Keratinocyte (primary cell): ENCODE data around the gene TMEM181. TPM values are rescaled to one million over a fixed set of nuclear protein-coding genes. Genes with fewer than 3 reads are reported as not detected.
"Not testable (repeated sequence)": the region's sequence is repeated elsewhere in the genome, so short reads cannot be mapped to it uniquely, and the experiment has no call there.

Source experiments
- DNase-seq: peaks from one replicate; pipeline ENCODE4 v3.0.0-alpha.2; 2011; ENCODE audit warnings: low read depth, missing footprints, low spot score
- FAIRE-seq: peaks from 2 replicates; lab custom pipeline; 2011; peaks lifted over from hg19 to GRCh38; lab: Jason Lieb, UNC
- H2AFZ ChIP-seq: 2 replicates; pipeline ENCODE4 v1.6.0; 2012; ENCODE audit warnings: low read length, control low read depth, inconsistent platforms; ENCODE audit not compliant: control insufficient read depth
- H3K27ac ChIP-seq: 2 replicates; pipeline ENCODE4 v1.5.1; 2011; ENCODE audit warnings: low read length; ENCODE audit not compliant: control insufficient read depth, insufficient read depth
- H3K27me3 ChIP-seq: 3 replicates; pipeline ENCODE4 v1.6.0; 2011; ENCODE audit warnings: low read length; ENCODE audit not compliant: control insufficient read depth, insufficient read depth; ENCODE audit errors: extremely low read depth
- H3K36me3 ChIP-seq, 2 experiments: 2 replicates in 1 of 2; 3 replicates in 1 of 2; pipeline ENCODE4 v1.5.1; 2011; ENCODE audit warnings: low read length in 2 of 2, mild to moderate bottlenecking in 1 of 2; ENCODE audit not compliant: control insufficient read depth in 2 of 2, insufficient read depth in 2 of 2; ENCODE audit errors: extremely low read depth in 1 of 2
- H3K4me1 ChIP-seq: 3 replicates; pipeline ENCODE4 v1.5.1; 2011; ENCODE audit warnings: low read length; ENCODE audit not compliant: control insufficient read depth, insufficient read depth; ENCODE audit errors: extremely low read depth
- H3K4me2 ChIP-seq: 3 replicates; pipeline ENCODE4 v1.6.0; 2011; ENCODE audit warnings: low read depth, low read length; ENCODE audit not compliant: control insufficient read depth, insufficient read depth; ENCODE audit errors: extremely low read depth
- H3K4me3 ChIP-seq, 3 experiments: fragments of 200-600 bp in 1 of 3; sonication (generic) in 1 of 3; 2 replicates in 2 of 3; 3 replicates in 1 of 3; pipeline ENCODE4 v1.5.1; 2011 to 2016; ENCODE audit warnings: low read length in 3 of 3, mild to moderate bottlenecking in 3 of 3, control low read depth in 2 of 3, inconsistent platforms in 1 of 3, low read depth in 1 of 3, mixed read lengths in 1 of 3, mixed run types in 1 of 3, moderate library complexity in 1 of 3; ENCODE audit not compliant: control insufficient read depth in 2 of 3, insufficient read depth in 2 of 3; ENCODE audit errors: extremely low read depth in 1 of 3
- H3K79me2 ChIP-seq: 2 replicates; pipeline ENCODE4 v1.6.0; 2012; ENCODE audit warnings: low read length; ENCODE audit not compliant: control insufficient read depth, insufficient read depth
- H3K9ac ChIP-seq: 3 replicates; pipeline ENCODE4 v1.6.0; 2011; ENCODE audit warnings: low read length; ENCODE audit not compliant: control insufficient read depth, insufficient read depth; ENCODE audit errors: extremely low read depth
- H3K9me1 ChIP-seq: 3 replicates; pipeline ENCODE4 v1.6.0; 2011; ENCODE audit warnings: low read length; ENCODE audit not compliant: control insufficient read depth, insufficient read depth; ENCODE audit errors: extremely low read depth
- H3K9me3 ChIP-seq: 2 replicates; pipeline ENCODE4 v1.5.1; 2012; ENCODE audit warnings: low read depth, low read length; ENCODE audit not compliant: control insufficient read depth
- H4K20me1 ChIP-seq: 3 replicates; pipeline ENCODE4 v1.6.0; 2011; ENCODE audit warnings: low read length; ENCODE audit not compliant: control insufficient read depth, insufficient read depth; ENCODE audit errors: extremely low read depth
- CTCF ChIP-seq, 3 experiments: IDR thresholded peaks in 1 of 3; conservative IDR thresholded peaks in 1 of 3; optimal IDR thresholded peaks in 1 of 3; 2 replicates in 2 of 3; 3 replicates in 1 of 3; pipeline versions ENCODE3 to v1.5.1; 2011; ENCODE audit warnings: low read length in 3 of 3, mild to moderate bottlenecking in 3 of 3, moderate library complexity in 2 of 3, control low read depth in 1 of 3, inconsistent platforms in 1 of 3; ENCODE audit not compliant: insufficient read depth in 2 of 3; ENCODE audit errors: extremely low read depth in 1 of 3
- EZH2 ChIP-seq: IDR thresholded peaks from one replicate; pipeline ENCODE4 v1.6.1; 2012; ENCODE audit warnings: inconsistent platforms, mild to moderate bottlenecking, low read length, moderate library complexity
- dilution Hi-C: fragments of 300-500 bp; cut with MboI; formaldehyde crosslinking; loops from one replicate; pipeline ENCODE4 v1.7.0; 2020; ENCODE audit warnings: low sequenced_read_pairs; ENCODE audit not compliant: extremely low pct_ligation_motif_present
- polyA plus RNA-seq, 5 experiments: library from polyadenylated mRNA; depleted of rRNA in 3 of 5; stranded (reverse) in 3 of 5; stranded (forward) in 1 of 5; unstranded in 1 of 5; fragments of >200 nt; gene quantifications; 1 replicate in 1 of 5; 2 replicates in 3 of 5; 3 replicates in 1 of 5; pipeline versions ENCODE4 v1.2.1 to v1.2.3, GENCODE V29; 2011 to 2012; ENCODE audit warnings: missing spikeins in 2 of 5, low read depth in 1 of 5, low replicate concordance in 1 of 5

The TMEM181 gene
- polyA plus RNA-seq, 1 donor (not counting 4 experiments of a cell fraction or from before 2014, with no cell fraction given): 31.9 TPM

GRCh38 chr6:158519300-158519699 lies 40.6 kb upstream of the TMEM181 start:
- Histone ChIP-seq H3K4me3 (no peak overlapping the region), H3K4me2 (no peak overlapping the region), H3K9ac (no peak overlapping the region), H3K27ac (no peak overlapping the region), H3K4me1 (peaks cover 13% of the 10 kb centered on the region), H3K27me3 (no peaks in the 10 kb centered on the region), H3K79me2 (no peaks in the 10 kb centered on the region), H4K20me1 (no peaks in the 10 kb centered on the region), H3K9me3 (no peaks in the 10 kb centered on the region), H3K36me3 (peaks cover 0 to 1% of the 10 kb centered on the region in 2 experiments), H3K9me1 (no peaks in the 10 kb centered on the region), H2AFZ (no peak overlapping the region)
- FAIRE-seq: no peak
- TF ChIP-seq CTCF (optimal IDR thresholded peaks at IDR 0.05 in 1 of 3, IDR thresholded peaks at IDR 0.05 in 1 of 3, conservative IDR thresholded peaks at IDR 0.05 in 1 of 3; ENCODE audit: extremely low read depth in 1 of 3, insufficient read depth in 2 of 3, low read length in 3 of 3) (no peak), EZH2 (no peak)
- DNase-seq: no peak
- dilution Hi-C loops: no loop called here

- Histone ChIP-seq H3K27ac (no peak overlapping the region), H3K9me3 (no peaks in the 10 kb centered on the region), H3K27me3 (no peaks in the 10 kb centered on the region), H3K9me1 (no peaks in the 10 kb centered on the region), H2AFZ (no peak overlapping the region), H3K79me2 (no peaks in the 10 kb centered on the region), H3K4me3 (no peak overlapping the region), H3K4me2 (no peak overlapping the region), H3K36me3 (peaks cover 0 to under 1% of the 10 kb centered on the region in 2 experiments), H3K9ac (no peak overlapping the region), H3K4me1 (peaks cover 13% of the 10 kb centered on the region), H4K20me1 (no peaks in the 10 kb centered on the region)
- DNase-seq (no peak), FAIRE-seq (no peak)
- TF ChIP-seq EZH2 (no peak), CTCF (optimal IDR thresholded peaks at IDR 0.05 in 1 of 3, IDR thresholded peaks at IDR 0.05 in 1 of 3, conservative IDR thresholded peaks at IDR 0.05 in 1 of 3; ENCODE audit: extremely low read depth in 1 of 3, insufficient read depth in 2 of 3, low read length in 3 of 3) (no peak)
- dilution Hi-C loops: no loop called here
Observed at GRCh38 chr6:158519761-158520160, 40.1 kb upstream of the TMEM181 start.

- H3K4me1 ChIP-seq: peaks cover 13% of the 10 kb centered on the region
- H3K79me2 ChIP-seq, FAIRE-seq, H3K4me2 ChIP-seq, H3K27ac ChIP-seq, H3K9me3 ChIP-seq, H4K20me1 ChIP-seq, DNase-seq, H3K36me3 ChIP-seq, H3K4me3 ChIP-seq, H3K9me1 ChIP-seq, H3K9ac ChIP-seq, H2AFZ ChIP-seq, dilution Hi-C loops, H3K27me3 ChIP-seq: not testable (repeated sequence)
Observed at GRCh38 chr6:158520975-158521374, 38.9 kb upstream of the TMEM181 start.
